Pancreas (tissue), 10 donors: ENCODE measurements around the gene CHMP4B. TPM values are rescaled to one million over a fixed set of nuclear protein-coding genes. Genes with fewer than 3 reads are reported as not detected.

Source experiments
- ATAC-seq, 4 donors: fragments of 200-7000 bp; cut with Tn5 transposase; one replicate each; pipeline versions ENCODE4 v1.8.0 to v1.9.1; 2020; ENCODE audit warnings: mild to moderate bottlenecking in 4 of 4, moderate library complexity in 4 of 4
- DNase-seq, 6 donors: peaks; one replicate each; pipeline ENCODE4 v3.0.0-alpha.2; 2020
- FAIRE-seq: peaks from 2 replicates; lab custom pipeline; 2012; peaks lifted over from hg19 to GRCh38; lab: Jason Lieb, UNC
- H3K27ac ChIP-seq, 4 donors: fragments of 200-600 bp; sonication (generic); 1 replicate in 3 of 4; 2 replicates in 1 of 4; pipeline versions ENCODE4 v1.5.0 to v1.8.0; 2020
- H3K27me3 ChIP-seq, 4 donors: fragments of 200-600 bp; one replicate each; pipeline ENCODE4 v1.8.0; 2021
- H3K36me3 ChIP-seq, 3 donors: fragments of 200-600 bp; sonication (generic) in 1 of 3; one replicate each; pipeline versions ENCODE4 v1.5.0 to v1.8.0; 2020 to 2021
- H3K4me1 ChIP-seq, 3 donors: fragments of 200-600 bp; one replicate each; pipeline ENCODE4 v1.8.0; 2021
- H3K4me3 ChIP-seq, 4 donors: fragments of 200-600 bp; sonication (generic) in 2 of 4; one replicate each; pipeline versions ENCODE4 v1.5.0 to v1.8.0; 2020 to 2021
- H3K9me3 ChIP-seq, 4 donors: fragments of 200-600 bp; one replicate each; pipeline ENCODE4 v1.8.0; 2021
- CTCF ChIP-seq, 4 donors: fragments of 200-600 bp; sonication (generic) in 3 of 4; IDR thresholded peaks; one replicate each; pipeline versions ENCODE4 v1.5.0 to v1.8.0; 2021; ENCODE audit warnings: antibody characterized with exemption in 4 of 4
- WGBS, 2 donors: extraction: QIAGEN DNeasy Blood & Tissue Kit; methylation state at CpG; one replicate each; pipeline ENCODE4 v1.1.7; 2013; 5-methylcytosine and 5-hydroxymethylcytosine counted together
- intact Hi-C, 3 donors: fragments of 100-400 bp; cut with DNase I; formaldehyde crosslinking; loops; one replicate each; pipeline versions ENCODE4 v1.11.1 to v1.14.2; 2022
- polyA plus RNA-seq, 2 donors: library from polyadenylated mRNA; stranded (reverse); fragments of 200-250 nt; gene quantifications; one replicate each; pipeline ENCODE4 v1.2.3, GENCODE V29; 2013
- total RNA-seq, 6 donors: library from RNA; stranded (reverse); fragmentation: NEBNext Ultra II Directional in 4 of 6; extraction: Animal tissue kit (Norgen Biotek cat#: 25700) in 4 of 6; gene quantifications; one replicate each; pipeline versions ENCODE4 v1.2.1 to v1.2.4, GENCODE V29; 2021 to 2023
- donor health status: healthy with polysubstance abuse.
- donor health status: DM: no; HTN: no; CAD: no; lungs with moderate emphysema.
- donor health status: DM: no; HTN: no; CAD: no.
- donor health status: control.
- donor health status: control.
- donor health status: Bipolar disorder and iron deficiency.
- donor health status: DM: yes; HTN: yes; CAD: no.
- donor health status: DM: no; HTN: no; CAD: no.
- donor health status: DM: no; HTN: no; CAD: no.
- donor health status: DM: yes; HTN: yes; CAD: no.

CHMP4B gene
- total and polyA plus RNA-seq, 8 donors, result 28.4 to 66.3 (median 42.6) TPM

- Histone ChIP-seq H3K4me3 (no peak overlapping the region), H3K27ac (no peak overlapping the region), H3K27me3 (no peaks in the 10 kb centered on the region), H3K36me3 (peaks cover 0 to 16% (median 0%) of the 10 kb centered on the region in 3 donors), H3K4me1 (peaks cover 0 to 4% (median 0%) of the 10 kb centered on the region in 3 donors), H3K9me3 (no peaks in the 10 kb centered on the region)
- TF ChIP-seq CTCF (IDR thresholded peaks at IDR 0.05), result no peak
- no peak for DNase-seq
- intact Hi-C loops, result loop anchor here in 1 of 3 donors (10.0 kb wide), 1 partner anchor 216 kb away; no protein-coding TSS in a partner anchor
- ATAC-seq, result no peak
- FAIRE-seq, result no peak
- WGBS, 2 donors, result 94 to 96% methylated on average over 4 of the region's 4 CpGs
Observed at GRCh38 chr20:33858666-33859065, 47.5 kb downstream of the CHMP4B start.

GRCh38 chr20:33859157-33859695 is 48.1 kb downstream of the CHMP4B start:
- H3K4me1 ChIP-seq, result peaks cover 0 to 4% (median 0%) of the 10 kb centered on the region in 3 donors
- no peak overlapping the region for H3K4me3 ChIP-seq
- WGBS, 2 donors, result 77 to 78% methylated on average over 12 of the region's 12 CpGs
- no peak for DNase-seq
- no peak overlapping the region for H3K27ac ChIP-seq
- peaks cover 0 to 11% (median 0%) of the 10 kb centered on the region in 3 donors for H3K36me3 ChIP-seq
- intact Hi-C loops, result loop anchor here in 1 of 3 donors (10.0 kb wide), 1 partner anchor 216 kb away; no protein-coding TSS in a partner anchor
- H3K27me3 ChIP-seq, result no peaks in the 10 kb centered on the region
- no peak for FAIRE-seq
- no peaks in the 10 kb centered on the region for H3K9me3 ChIP-seq
- ATAC-seq, result no peak
- no peak for TF ChIP-seq CTCF (IDR thresholded peaks at IDR 0.05)

GRCh38 chr20:33859751-33860150 is 48.6 kb downstream of the CHMP4B start:
- FAIRE-seq, result no peak
- WGBS, 2 donors, result 79 to 82% methylated on average over 3 of the region's 3 CpGs
- ATAC-seq, result no peak
- DNase-seq, result no peak
- Histone ChIP-seq H3K4me1 (peaks cover 0 to 4% (median 0%) of the 10 kb centered on the region in 3 donors), H3K36me3 (peaks cover 0 to 6% (median 0%) of the 10 kb centered on the region in 3 donors), H3K4me3 (no peak overlapping the region), H3K27me3 (no peaks in the 10 kb centered on the region), H3K9me3 (no peaks in the 10 kb centered on the region), H3K27ac (no peak overlapping the region)
- TF ChIP-seq CTCF (IDR thresholded peaks at IDR 0.05), result no peak
- intact Hi-C loops, result loop anchor here in 2 of 3 donors (5.0 to 10.0 kb wide), 2 partner anchors 215 to 268 kb away; no protein-coding TSS in a partner anchor

- intact Hi-C loops, result loop anchor here in 1 of 3 donors (5.0 to 10.0 kb wide), 2 partner anchors 213 to 266 kb away; no protein-coding TSS in a partner anchor
- FAIRE-seq (no peak), ATAC-seq (no peak), DNase-seq (no peak)
- Histone ChIP-seq H3K9me3 (no peaks in the 10 kb centered on the region), H3K4me3 (no peak overlapping the region), H3K27ac (no peak overlapping the region), H3K36me3 (no peaks in the 10 kb centered on the region), H3K4me1 (peaks cover 0 to 4% (median 0%) of the 10 kb centered on the region in 3 donors), H3K27me3 (no peaks in the 10 kb centered on the region)
- WGBS, 2 donors, result 78 to 89% methylated on average over 9 of the region's 9 CpGs
- no peak for TF ChIP-seq CTCF (IDR thresholded peaks at IDR 0.05)
Observed at GRCh38 chr20:33861458-33861857, 50.3 kb downstream of the CHMP4B start.
